Lower leg skin (tissue), 4 donors: ENCODE measurements around the gene DCAF17. TPM values are rescaled to one million over a fixed set of nuclear protein-coding genes. Genes with fewer than 3 reads are reported as not detected.

ENCODE experiments used
- DNase-seq, 2 donors: peaks; one replicate each; pipeline ENCODE4 v3.0.0-alpha.2; 2019; ENCODE audit warnings: low spot score in 2 of 2
- H3K4me3 ChIP-seq: fragments of 200-600 bp; sonication (generic); 2 replicates; pipeline ENCODE4 v1.5.1; 2017; ENCODE audit warnings: mild to moderate bottlenecking, low read depth; ENCODE audit not compliant: poor library complexity, severe bottlenecking
- POLR2A ChIP-seq, 2 donors: fragments of 450-650 bp; IDR thresholded peaks; one replicate each; pipeline ENCODE4 v1.6.1; 2016 to 2017; ENCODE audit warnings: antibody characterized with exemption in 2 of 2, mild to moderate bottlenecking in 1 of 2, moderate library complexity in 1 of 2
- WGBS, 2 donors: methylation state at CpG; one replicate each; pipeline ENCODE4 v1.1.5; 2018; 5-methylcytosine and 5-hydroxymethylcytosine counted together
- intact Hi-C: fragments of 100-400 bp; cut with DNase I; formaldehyde crosslinking; loops from one replicate; pipeline ENCODE4 v1.15.0; 2023; ENCODE audit warnings: low total_unique reads
- total RNA-seq, 4 donors: library from RNA; depleted of rRNA; stranded (reverse); fragments of >200 nt; gene quantifications; one replicate each; pipeline ENCODE4 v1.1.0, GENCODE V29; 2016
- TF ChIP-seq, protein P1 (sequence below), 3 donors: fragments of 450-650 bp; IDR thresholded peaks; one replicate each; pipeline ENCODE4 v1.5.1; 2016; ENCODE audit warnings: antibody characterized with exemption in 3 of 3, mild to moderate bottlenecking in 3 of 3, moderate library complexity in 2 of 3

Gene DCAF17
- total RNA-seq, 4 donors from 2014 or later, result 10.5 to 17.1 (median 14.0) TPM

DNA sequence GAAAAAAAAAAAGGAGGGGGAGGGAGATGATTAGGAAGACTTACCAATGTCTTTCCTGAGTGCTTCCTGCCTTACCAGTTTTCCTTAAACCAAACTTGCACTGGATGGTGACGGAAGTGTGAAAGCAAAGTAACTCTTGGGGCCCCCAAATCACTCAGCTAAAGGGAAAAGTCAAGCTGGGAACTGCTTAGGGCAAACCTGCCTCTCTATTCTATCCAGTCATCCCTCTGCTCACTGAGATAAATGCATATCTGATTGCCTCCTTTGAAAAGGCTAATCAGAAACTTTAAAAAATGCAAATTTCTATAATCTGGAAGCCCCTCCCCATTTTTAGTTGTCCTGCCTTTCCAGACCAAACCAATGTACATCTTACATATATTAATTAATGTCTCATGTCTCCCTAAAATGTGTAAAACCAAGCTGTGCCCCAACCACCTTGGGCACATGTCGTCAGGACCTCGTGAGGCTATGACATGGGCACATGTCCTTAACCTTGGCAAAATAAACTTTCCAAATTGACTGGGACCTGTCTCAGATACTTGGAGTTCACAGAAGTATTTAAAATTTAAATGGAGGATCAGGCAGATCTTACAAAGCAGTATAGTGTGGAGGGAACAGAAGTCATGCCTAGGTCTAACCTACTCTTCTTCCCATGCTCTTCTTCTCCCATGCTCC lies 81.0 kb downstream of the DCAF17 start:
- DNase-seq, result no peak
- H3K4me3 ChIP-seq, result no peak overlapping the region
- intact Hi-C loops, result no loop called here
- 91 to 93% methylated on average over 3 of the region's 3 CpGs for WGBS, 2 donors
- no peak for TF ChIP-seq POLR2A (IDR thresholded peaks at IDR 0.05)
- TF ChIP-seq, protein P1, sequence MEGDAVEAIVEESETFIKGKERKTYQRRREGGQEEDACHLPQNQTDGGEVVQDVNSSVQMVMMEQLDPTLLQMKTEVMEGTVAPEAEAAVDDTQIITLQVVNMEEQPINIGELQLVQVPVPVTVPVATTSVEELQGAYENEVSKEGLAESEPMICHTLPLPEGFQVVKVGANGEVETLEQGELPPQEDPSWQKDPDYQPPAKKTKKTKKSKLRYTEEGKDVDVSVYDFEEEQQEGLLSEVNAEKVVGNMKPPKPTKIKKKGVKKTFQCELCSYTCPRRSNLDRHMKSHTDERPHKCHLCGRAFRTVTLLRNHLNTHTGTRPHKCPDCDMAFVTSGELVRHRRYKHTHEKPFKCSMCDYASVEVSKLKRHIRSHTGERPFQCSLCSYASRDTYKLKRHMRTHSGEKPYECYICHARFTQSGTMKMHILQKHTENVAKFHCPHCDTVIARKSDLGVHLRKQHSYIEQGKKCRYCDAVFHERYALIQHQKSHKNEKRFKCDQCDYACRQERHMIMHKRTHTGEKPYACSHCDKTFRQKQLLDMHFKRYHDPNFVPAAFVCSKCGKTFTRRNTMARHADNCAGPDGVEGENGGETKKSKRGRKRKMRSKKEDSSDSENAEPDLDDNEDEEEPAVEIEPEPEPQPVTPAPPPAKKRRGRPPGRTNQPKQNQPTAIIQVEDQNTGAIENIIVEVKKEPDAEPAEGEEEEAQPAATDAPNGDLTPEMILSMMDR (IDR thresholded peaks at IDR 0.05), result no peak

DNA sequence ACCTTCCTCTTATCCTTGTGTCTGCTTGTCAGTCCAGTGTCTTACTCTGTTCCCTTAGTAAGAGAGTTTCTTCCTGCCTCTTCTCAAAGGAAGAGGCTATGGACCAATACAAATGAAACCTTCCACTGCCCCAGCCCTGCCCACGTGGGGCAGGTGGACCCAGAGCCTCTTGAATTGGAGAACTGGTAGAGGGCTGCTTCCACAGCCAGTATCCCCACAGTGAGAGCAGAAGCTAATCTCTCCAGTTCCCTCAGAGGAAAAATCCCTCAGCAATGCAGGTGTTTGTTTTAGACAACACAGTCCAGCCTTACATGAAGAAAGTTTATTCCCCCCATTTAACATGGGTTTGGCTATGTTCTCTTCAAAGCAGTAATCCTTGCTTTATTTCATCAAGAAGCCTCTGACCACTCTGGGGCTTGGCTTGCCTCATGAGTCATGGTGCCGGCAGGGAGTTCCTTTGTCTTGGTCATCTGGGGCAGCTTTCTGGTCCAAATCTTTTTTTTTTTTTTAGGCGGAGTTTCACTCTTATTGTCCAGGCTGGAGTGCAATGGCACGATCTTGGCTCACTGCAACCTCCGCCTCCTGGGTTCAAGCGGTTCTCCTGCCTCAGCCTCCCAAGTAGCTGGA lies 81.8 kb downstream of the DCAF17 start:
- no peak overlapping the region for H3K4me3 ChIP-seq
- intact Hi-C loops, result no loop called here
- 68 to 76% methylated on average over 6 of the region's 6 CpGs for WGBS, 2 donors
- TF ChIP-seq, protein P1 (IDR thresholded peaks at IDR 0.05), result no peak
- no peak for TF ChIP-seq POLR2A (IDR thresholded peaks at IDR 0.05)
- DNase-seq, result no peak

DNA sequence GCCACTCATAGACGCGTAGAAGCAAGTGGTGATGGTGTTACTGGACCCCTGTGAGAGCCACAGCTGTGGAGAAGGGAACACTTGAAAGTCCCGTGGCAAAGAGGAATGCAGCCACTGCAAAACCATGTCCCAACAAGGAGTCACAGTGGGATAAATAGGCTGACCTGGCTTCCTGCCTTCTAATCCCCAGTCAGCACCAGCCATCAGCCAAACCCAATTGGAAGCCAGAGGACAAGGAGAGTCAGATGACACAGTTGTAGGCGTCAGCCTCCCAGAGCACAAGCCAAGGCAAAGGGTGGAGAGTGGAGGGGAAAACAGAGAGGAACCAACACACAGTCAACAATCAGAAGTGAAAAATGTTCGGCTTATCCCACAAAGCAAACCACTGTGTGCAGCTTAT lies 82.8 kb downstream of the DCAF17 start:
- intact Hi-C loops, result no loop called here
- DNase-seq, result peak; percentile 68 to 86
- TF ChIP-seq POLR2A (IDR thresholded peaks at IDR 0.05), result no peak
- TF ChIP-seq, protein P1 (IDR thresholded peaks at IDR 0.05), result no peak
- WGBS, 2 donors, result 67 to 69% methylated on average over 5 of the region's 5 CpGs
- H3K4me3 ChIP-seq, result no peak overlapping the region

DNA sequence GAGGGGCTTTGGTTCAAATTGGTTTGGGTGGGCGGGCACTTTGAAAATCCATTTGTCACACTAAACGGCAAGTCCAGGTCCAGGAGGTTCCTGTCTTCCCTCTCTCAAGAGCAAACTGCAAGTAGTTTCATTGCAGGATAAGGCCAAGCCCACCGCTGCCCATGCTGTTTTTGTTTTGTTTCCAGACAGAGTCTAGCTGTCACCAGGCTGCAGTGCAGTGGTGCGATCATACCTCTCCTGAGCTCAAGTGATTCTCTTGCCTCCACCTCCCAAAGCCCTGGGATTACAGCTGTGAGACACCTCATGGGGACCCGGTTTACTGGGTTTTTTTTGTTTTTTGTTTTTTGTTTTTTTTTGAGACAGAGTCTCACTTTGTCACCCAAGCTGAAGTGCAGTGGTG lies 86.4 kb downstream of the DCAF17 start:
- H3K4me3 ChIP-seq, result no peak overlapping the region
- 83 to 87% methylated on average over 5 of the region's 5 CpGs for WGBS, 2 donors
- intact Hi-C loops, result no loop called here
- no peak for TF ChIP-seq POLR2A (IDR thresholded peaks at IDR 0.05)
- TF ChIP-seq, protein P1 (IDR thresholded peaks at IDR 0.05), result no peak
- DNase-seq, result no peak

DNA sequence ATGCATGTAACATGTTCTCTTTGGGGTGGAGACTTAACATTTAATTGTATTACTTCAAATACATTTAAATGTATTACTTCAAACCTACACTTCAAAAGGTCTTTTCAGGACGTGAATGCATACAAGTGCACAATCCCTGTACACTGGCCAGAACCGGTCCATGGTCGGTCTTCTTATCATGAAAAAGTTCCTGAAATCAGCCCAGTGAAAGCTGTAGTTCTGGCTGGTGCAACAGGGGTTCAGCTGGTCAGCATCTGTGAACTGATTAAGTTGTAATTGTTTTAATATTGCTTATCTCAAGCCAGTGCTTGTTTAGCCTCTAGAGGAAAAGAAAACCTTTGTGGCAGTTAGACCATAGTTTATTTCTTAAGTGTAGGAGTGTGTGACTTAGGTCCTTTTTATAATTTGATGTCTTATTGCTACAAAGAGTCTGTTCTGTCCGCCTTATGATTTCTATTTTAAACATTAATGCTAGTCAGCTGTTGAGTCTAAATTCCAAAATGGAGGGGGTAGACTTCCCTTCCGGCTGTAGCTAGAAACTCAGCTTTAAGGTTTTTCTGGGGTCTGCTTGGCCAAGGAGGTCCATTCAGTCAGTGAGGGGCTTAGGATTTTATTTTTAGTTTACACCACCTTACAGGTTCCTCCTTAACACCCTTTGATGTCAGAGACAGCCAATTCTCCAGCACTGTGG lies 87.5 kb downstream of the DCAF17 start:
- intact Hi-C loops, result no loop called here
- 60 to 62% methylated on average over 5 of the region's 5 CpGs for WGBS, 2 donors
- no peak for DNase-seq
- TF ChIP-seq, protein P1 (IDR thresholded peaks at IDR 0.05), result no peak
- TF ChIP-seq POLR2A (IDR thresholded peaks at IDR 0.05), result no peak
- no peak overlapping the region for H3K4me3 ChIP-seq
